K562 (cell line): Measurements from ENCODE around the gene ARHGAP30. TPM values are rescaled to one million over a fixed set of nuclear protein-coding genes. Genes with fewer than 3 reads are reported as not detected.

Source experiments
- CXXC5 ChIP-seq: fragments of 250-450 bp; sonication (Bioruptor Pico); IDR thresholded peaks from 2 replicates; pipeline ENCODE4 v1.8.0; 2022; ENCODE audit warnings: inconsistent platforms, mild to moderate bottlenecking, moderate library complexity
- DDX20 ChIP-seq: fragments of 450-650 bp; IDR thresholded peaks from 2 replicates; pipeline ENCODE4 v1.6.1; 2016; ENCODE audit warnings: missing genetic modification characterization, low read depth, mild to moderate bottlenecking, missing compliant biosample characterization, moderate library complexity
- LCOR ChIP-seq: sonication (generic); formaldehyde crosslinking; IDR thresholded peaks from 2 replicates; pipeline ENCODE4 v1.8.0; 2022; ENCODE audit warnings: mild to moderate bottlenecking, missing genetic modification reagents
- SPI1 ChIP-seq: IDR thresholded peaks from 2 replicates; pipeline ENCODE4 v1.6.1; 2011; ENCODE audit warnings: low read depth, low read length, control low read depth, borderline replicate concordance
- TEAD1 ChIP-seq, 2 experiments: fragments of 450-650 bp in 1 of 2; sonication (generic) in 1 of 2; formaldehyde crosslinking; IDR thresholded peaks; 2 replicates each; pipeline versions ENCODE4 v1.4.0 to v1.8.0; 2020 to 2022; ENCODE audit warnings: mild to moderate bottlenecking in 2 of 2, missing genetic modification reagents in 1 of 2
- TOE1 ChIP-seq, 2 experiments: fragments of 450-650 bp in 1 of 2; sonication (generic) in 1 of 2; formaldehyde crosslinking in 1 of 2; IDR thresholded peaks; 2 replicates each; pipeline versions ENCODE4 v1.7.1 to v1.8.0; 2016 to 2022; ENCODE audit warnings: borderline replicate concordance in 2 of 2, mild to moderate bottlenecking in 2 of 2, antibody characterized with exemption in 1 of 2, inconsistent platforms in 1 of 2, low read depth in 1 of 2, missing genetic modification reagents in 1 of 2, moderate library complexity in 1 of 2
- polyA plus RNA-seq, 8 experiments: library from polyadenylated mRNA; depleted of rRNA in 4 of 8; stranded (reverse) in 5 of 8; unstranded in 3 of 8; fragments of >200 nt; fragmentation: Nextera tagmentation in 2 of 8; fragmentation: Illumina TruSeq in 1 of 8; extraction: Ambion mirVana in 2 of 8; extraction: Trizol in 1 of 8; gene quantifications; 2 replicates each; pipeline versions ENCODE4 v1.2.1 to v1.2.3, GENCODE V29; 2011 to 2014; ENCODE audit warnings: inconsistent platforms in 1 of 8, missing spikeins in 1 of 8
- total RNA-seq, 7 experiments: library from RNA; depleted of rRNA in 6 of 7; stranded (reverse); fragments of >200 nt in 6 of 7; fragmentation: Illumina TruSeq in 2 of 7; extraction: Trizol in 2 of 7; gene quantifications; 2 replicates each; pipeline versions ENCODE4 v1.2.1 to v1.2.3, GENCODE V29; 2011 to 2021; ENCODE audit warnings: low replicate concordance in 1 of 7
- TF ChIP-seq, protein P1 (sequence below): sonication (generic); formaldehyde crosslinking; IDR thresholded peaks from 2 replicates; pipeline ENCODE4 v1.8.0; 2022; ENCODE audit warnings: mild to moderate bottlenecking, missing genetic modification reagents
- TF ChIP-seq, protein P2 (sequence below): fragments of 450-650 bp; IDR thresholded peaks from 2 replicates; pipeline ENCODE4 v1.6.1; 2018; ENCODE audit not compliant: partially characterized antibody
- TF ChIP-seq, protein P3 (sequence below): fragments of 250-450 bp; sonication (Bioruptor Pico); IDR thresholded peaks from 2 replicates; pipeline ENCODE4 v1.9.0; 2021; ENCODE audit warnings: mild to moderate bottlenecking, inconsistent platforms
- TF ChIP-seq, protein P4 (sequence below): IDR thresholded peaks from 2 replicates; pipeline ENCODE4 v1.6.1; 2011; ENCODE audit warnings: borderline replicate concordance, low read depth, mild to moderate bottlenecking, moderate library complexity, low read length; ENCODE audit not compliant: insufficient read depth, poor library complexity, severe bottlenecking
- TF ChIP-seq, protein P5 (sequence below), 2 experiments: IDR thresholded peaks in 1 of 2; conservative IDR thresholded peaks in 1 of 2; 2 replicates each; pipeline ENCODE4 v1.6.1; 2016; ENCODE audit warnings: low read depth in 2 of 2, mild to moderate bottlenecking in 1 of 2, missing compliant biosample characterization in 1 of 2, missing genetic modification characterization in 1 of 2, moderate library complexity in 1 of 2

ARHGAP30 gene
- total and polyA plus RNA-seq, 9 of the 15 experiments (the other 6 are each of a cell fraction or from before 2014, with no cell fraction given) = 0.01 to 0.73 (median 0.12) TPM

DNA sequence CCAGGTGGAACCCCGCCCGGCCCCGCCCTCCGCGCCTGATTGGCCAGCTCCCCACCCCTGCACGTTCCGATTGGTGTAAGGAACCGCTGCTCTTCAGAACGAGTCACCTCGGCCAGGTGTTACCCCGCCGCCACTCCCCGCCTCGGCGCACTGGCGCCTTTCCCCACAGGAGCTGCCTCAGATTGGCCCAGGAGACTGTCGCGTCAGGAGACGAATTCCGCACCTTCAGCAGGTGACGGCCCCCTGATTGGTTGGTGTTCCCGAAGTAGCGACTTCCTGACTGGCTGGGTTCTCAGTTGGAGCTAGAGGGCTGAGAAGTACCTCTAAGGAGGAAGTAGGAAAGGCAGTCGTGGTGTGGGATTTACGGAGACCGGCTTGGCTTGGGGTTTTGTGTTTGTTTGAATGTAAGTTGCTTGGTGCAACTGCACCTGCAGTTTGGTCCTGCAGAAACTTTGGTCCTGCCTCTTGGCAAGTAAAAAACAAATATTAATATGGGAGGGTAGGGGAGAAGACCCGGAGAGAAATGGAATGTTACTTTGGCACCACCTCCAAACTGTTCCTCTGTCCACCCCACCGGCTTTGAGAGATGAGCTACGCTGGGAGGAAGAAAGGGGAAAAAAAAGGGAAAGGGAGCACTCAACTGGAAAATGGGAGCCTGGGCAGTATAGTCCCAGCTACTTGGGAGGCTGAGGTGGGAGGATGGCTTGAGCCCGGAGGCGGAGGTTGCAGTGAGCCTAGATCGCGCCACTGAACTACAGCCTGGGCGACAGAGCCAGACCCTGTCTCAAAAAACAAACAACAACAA is 48.3 kb downstream of the ARHGAP30 start (continued):
- TF ChIP-seq, protein P1, sequence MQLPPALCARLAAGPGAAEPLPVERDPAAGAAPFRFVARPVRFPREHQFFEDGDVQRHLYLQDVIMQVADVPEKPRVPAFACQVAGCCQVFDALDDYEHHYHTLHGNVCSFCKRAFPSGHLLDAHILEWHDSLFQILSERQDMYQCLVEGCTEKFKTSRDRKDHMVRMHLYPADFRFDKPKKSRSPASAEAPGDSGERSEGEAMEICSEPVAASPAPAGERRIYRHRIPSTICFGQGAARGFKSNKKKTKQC (CRISPR knock-in tag) = no peak
- TF ChIP-seq LCOR (CRISPR knock-in tag) = peak; percentile 12; the same call in 1 of the 2 replicates
- TF ChIP-seq, protein P2, sequence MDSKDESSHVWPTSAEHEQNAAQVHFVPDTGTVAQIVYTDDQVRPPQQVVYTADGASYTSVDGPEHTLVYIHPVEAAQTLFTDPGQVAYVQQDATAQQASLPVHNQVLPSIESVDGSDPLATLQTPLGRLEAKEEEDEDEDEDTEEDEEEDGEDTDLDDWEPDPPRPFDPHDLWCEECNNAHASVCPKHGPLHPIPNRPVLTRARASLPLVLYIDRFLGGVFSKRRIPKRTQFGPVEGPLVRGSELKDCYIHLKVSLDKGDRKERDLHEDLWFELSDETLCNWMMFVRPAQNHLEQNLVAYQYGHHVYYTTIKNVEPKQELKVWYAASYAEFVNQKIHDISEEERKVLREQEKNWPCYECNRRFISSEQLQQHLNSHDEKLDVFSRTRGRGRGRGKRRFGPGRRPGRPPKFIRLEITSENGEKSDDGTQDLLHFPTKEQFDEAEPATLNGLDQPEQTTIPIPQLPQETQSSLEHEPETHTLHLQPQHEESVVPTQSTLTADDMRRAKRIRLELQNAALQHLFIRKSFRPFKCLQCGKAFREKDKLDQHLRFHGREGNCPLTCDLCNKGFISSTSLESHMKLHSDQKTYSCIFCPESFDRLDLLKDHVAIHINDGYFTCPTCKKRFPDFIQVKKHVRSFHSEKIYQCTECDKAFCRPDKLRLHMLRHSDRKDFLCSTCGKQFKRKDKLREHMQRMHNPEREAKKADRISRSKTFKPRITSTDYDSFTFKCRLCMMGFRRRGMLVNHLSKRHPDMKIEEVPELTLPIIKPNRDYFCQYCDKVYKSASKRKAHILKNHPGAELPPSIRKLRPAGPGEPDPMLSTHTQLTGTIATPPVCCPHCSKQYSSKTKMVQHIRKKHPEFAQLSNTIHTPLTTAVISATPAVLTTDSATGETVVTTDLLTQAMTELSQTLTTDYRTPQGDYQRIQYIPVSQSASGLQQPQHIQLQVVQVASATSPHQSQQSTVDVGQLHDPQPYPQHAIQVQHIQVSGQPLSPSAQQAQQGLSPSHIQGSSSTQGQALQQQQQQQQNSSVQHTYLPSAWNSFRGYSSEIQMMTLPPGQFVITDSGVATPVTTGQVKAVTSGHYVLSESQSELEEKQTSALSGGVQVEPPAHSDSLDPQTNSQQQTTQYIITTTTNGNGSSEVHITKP = peak; percentile 9
- TF ChIP-seq, protein P3, sequence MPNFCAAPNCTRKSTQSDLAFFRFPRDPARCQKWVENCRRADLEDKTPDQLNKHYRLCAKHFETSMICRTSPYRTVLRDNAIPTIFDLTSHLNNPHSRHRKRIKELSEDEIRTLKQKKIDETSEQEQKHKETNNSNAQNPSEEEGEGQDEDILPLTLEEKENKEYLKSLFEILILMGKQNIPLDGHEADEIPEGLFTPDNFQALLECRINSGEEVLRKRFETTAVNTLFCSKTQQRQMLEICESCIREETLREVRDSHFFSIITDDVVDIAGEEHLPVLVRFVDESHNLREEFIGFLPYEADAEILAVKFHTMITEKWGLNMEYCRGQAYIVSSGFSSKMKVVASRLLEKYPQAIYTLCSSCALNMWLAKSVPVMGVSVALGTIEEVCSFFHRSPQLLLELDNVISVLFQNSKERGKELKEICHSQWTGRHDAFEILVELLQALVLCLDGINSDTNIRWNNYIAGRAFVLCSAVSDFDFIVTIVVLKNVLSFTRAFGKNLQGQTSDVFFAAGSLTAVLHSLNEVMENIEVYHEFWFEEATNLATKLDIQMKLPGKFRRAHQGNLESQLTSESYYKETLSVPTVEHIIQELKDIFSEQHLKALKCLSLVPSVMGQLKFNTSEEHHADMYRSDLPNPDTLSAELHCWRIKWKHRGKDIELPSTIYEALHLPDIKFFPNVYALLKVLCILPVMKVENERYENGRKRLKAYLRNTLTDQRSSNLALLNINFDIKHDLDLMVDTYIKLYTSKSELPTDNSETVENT (CRISPR knock-in tag) = 0 out of 2 replicates have a peak, but pooled peaks have one; percentile 11
- peak; percentile 80 for TF ChIP-seq SPI1
- 0 out of 2 replicates have a peak, but pooled peaks have one; percentile 13 for TF ChIP-seq TOE1 (IDR thresholded peaks at IDR 0.05; ENCODE audit: borderline replicate concordance)
- TF ChIP-seq TOE1 (CRISPR knock-in tag; IDR thresholded peaks at IDR 0.05; ENCODE audit: borderline replicate concordance, low read depth) = no peak
- TF ChIP-seq, protein P4, sequence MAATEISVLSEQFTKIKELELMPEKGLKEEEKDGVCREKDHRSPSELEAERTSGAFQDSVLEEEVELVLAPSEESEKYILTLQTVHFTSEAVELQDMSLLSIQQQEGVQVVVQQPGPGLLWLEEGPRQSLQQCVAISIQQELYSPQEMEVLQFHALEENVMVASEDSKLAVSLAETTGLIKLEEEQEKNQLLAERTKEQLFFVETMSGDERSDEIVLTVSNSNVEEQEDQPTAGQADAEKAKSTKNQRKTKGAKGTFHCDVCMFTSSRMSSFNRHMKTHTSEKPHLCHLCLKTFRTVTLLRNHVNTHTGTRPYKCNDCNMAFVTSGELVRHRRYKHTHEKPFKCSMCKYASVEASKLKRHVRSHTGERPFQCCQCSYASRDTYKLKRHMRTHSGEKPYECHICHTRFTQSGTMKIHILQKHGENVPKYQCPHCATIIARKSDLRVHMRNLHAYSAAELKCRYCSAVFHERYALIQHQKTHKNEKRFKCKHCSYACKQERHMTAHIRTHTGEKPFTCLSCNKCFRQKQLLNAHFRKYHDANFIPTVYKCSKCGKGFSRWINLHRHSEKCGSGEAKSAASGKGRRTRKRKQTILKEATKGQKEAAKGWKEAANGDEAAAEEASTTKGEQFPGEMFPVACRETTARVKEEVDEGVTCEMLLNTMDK = no peak
- no peak for TF ChIP-seq DDX20 (tag)
- TF ChIP-seq, protein P5, sequence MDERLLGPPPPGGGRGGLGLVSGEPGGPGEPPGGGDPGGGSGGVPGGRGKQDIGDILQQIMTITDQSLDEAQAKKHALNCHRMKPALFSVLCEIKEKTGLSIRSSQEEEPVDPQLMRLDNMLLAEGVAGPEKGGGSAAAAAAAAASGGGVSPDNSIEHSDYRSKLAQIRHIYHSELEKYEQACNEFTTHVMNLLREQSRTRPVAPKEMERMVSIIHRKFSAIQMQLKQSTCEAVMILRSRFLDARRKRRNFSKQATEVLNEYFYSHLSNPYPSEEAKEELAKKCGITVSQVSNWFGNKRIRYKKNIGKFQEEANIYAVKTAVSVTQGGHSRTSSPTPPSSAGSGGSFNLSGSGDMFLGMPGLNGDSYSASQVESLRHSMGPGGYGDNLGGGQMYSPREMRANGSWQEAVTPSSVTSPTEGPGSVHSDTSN (CRISPR knock-in tag; IDR thresholded peaks at IDR 0.05; ENCODE audit: low read depth) = peak; percentile 56
- TF ChIP-seq, protein P5 (tag; conservative IDR thresholded peaks at IDR 0.05; ENCODE audit: low read depth) = peak; percentile 62
- 0 out of 2 replicates have a peak, but pooled peaks have one; percentile 32 for TF ChIP-seq CXXC5 (CRISPR knock-in tag)
- peak in 1 of 2 experiments; percentile 46; a peak in 1 of 4 replicates for TF ChIP-seq TEAD1 (CRISPR knock-in tag; IDR thresholded peaks at IDR 0.05)
